ENCODE measurements around the gene SPRR5.

SPRR5 gene

DNA sequence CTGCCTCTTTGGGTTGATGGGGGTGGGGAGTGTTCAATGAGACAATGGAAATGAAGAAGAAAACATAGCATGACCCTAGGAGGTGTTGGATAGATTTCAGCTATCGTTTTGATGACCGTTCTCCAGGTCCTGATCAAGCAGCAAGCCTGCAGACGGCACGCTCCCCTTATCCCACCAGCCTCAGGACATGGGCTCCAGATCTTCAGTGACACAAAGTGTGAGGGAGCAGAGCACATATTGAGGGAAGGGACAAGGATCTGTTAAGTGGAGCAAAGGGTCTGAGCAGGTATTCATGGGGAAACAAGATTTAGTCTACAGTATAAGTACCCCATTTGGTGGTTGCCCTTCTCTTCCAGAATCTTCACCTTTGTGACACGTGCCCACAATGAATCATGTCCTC, 4.7 kb downstream of the SPRR5 start:
- Histone ChIP-seq H3K4me1 (no peaks in the 10 kb centered on the region), H3K4me3 (ENCODE audit: low read depth, low read length) (no peak overlapping the region), H3K27me3 (no peaks in the 10 kb centered on the region), H3K9me3 (no peaks in the 10 kb centered on the region), H3K36me3 (no peaks in the 10 kb centered on the region)
- TF ChIP-seq, protein P1, sequence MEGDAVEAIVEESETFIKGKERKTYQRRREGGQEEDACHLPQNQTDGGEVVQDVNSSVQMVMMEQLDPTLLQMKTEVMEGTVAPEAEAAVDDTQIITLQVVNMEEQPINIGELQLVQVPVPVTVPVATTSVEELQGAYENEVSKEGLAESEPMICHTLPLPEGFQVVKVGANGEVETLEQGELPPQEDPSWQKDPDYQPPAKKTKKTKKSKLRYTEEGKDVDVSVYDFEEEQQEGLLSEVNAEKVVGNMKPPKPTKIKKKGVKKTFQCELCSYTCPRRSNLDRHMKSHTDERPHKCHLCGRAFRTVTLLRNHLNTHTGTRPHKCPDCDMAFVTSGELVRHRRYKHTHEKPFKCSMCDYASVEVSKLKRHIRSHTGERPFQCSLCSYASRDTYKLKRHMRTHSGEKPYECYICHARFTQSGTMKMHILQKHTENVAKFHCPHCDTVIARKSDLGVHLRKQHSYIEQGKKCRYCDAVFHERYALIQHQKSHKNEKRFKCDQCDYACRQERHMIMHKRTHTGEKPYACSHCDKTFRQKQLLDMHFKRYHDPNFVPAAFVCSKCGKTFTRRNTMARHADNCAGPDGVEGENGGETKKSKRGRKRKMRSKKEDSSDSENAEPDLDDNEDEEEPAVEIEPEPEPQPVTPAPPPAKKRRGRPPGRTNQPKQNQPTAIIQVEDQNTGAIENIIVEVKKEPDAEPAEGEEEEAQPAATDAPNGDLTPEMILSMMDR (IDR thresholded peaks at IDR 0.05; ENCODE audit: low read depth, low read length): no peak
- DNase-seq: no peak

GRCh38 chr1:152953761-152954160, 6.8 kb downstream of the SPRR5 start:
- no peaks in the 10 kb centered on the region for H3K4me1 ChIP-seq
- no peaks in the 10 kb centered on the region for H3K36me3 ChIP-seq
- no peaks in the 10 kb centered on the region for H3K27me3 ChIP-seq
- no peak overlapping the region for H3K4me3 ChIP-seq (ENCODE audit: low read depth, low read length)
- no peak for DNase-seq
- TF ChIP-seq, protein P1 (IDR thresholded peaks at IDR 0.05; ENCODE audit: low read depth, low read length): no peak
- H3K9me3 ChIP-seq: no peaks in the 10 kb centered on the region

GRCh38 chr1:152954436-152954835, 7.4 kb downstream of the SPRR5 start:
- H3K9me3 ChIP-seq: no peaks in the 10 kb centered on the region
- no peaks in the 10 kb centered on the region for H3K36me3 ChIP-seq
- no peaks in the 10 kb centered on the region for H3K4me1 ChIP-seq
- no peaks in the 10 kb centered on the region for H3K27me3 ChIP-seq
- no peak for DNase-seq
- TF ChIP-seq, protein P1 (IDR thresholded peaks at IDR 0.05; ENCODE audit: low read depth, low read length): no peak
- H3K4me3 ChIP-seq (ENCODE audit: low read depth, low read length): no peak overlapping the region

GRCh38 chr1:152957561-152957960, 10.6 kb downstream of the SPRR5 start:
- DNase-seq: no peak

GRCh38 chr1:152959273-152959672, 12.3 kb downstream of the SPRR5 start:
- H3K9me3 ChIP-seq: no peaks in the 10 kb centered on the region
- DNase-seq: no peak
- H3K36me3 ChIP-seq: no peaks in the 10 kb centered on the region
- H3K4me1 ChIP-seq: no peaks in the 10 kb centered on the region
- H3K4me3 ChIP-seq (ENCODE audit: low read depth, low read length): no peak overlapping the region
- TF ChIP-seq, protein P1 (IDR thresholded peaks at IDR 0.05; ENCODE audit: low read depth, low read length): no peak
- H3K27me3 ChIP-seq: no peaks in the 10 kb centered on the region

More at GRCh38 chr1:152957561-152957960, 10.6 kb downstream of the SPRR5 start:
- H3K4me3 ChIP-seq (ENCODE audit: low read depth, low read length): no peak overlapping the region
- TF ChIP-seq, protein P1 (IDR thresholded peaks at IDR 0.05; ENCODE audit: low read depth, low read length): no peak
- no peaks in the 10 kb centered on the region for H3K27me3 ChIP-seq
- H3K9me3 ChIP-seq: no peaks in the 10 kb centered on the region
- no peaks in the 10 kb centered on the region for H3K4me1 ChIP-seq
- H3K36me3 ChIP-seq: no peaks in the 10 kb centered on the region

GRCh38 chr1:152959801-152960451, 12.9 kb downstream of the SPRR5 start:
- Histone ChIP-seq H3K36me3 (no peaks in the 10 kb centered on the region), H3K4me1 (no peaks in the 10 kb centered on the region), H3K9me3 (no peaks in the 10 kb centered on the region), H3K27me3 (no peaks in the 10 kb centered on the region), H3K4me3 (ENCODE audit: low read depth, low read length) (no peak overlapping the region)
- no peak for DNase-seq
- TF ChIP-seq, protein P1 (IDR thresholded peaks at IDR 0.05; ENCODE audit: low read depth, low read length): no peak

All from BE2C (cell line).